ENCODE results near the gene PINK1. TPM values are rescaled to one million over a fixed set of nuclear protein-coding genes. Genes with fewer than 3 reads are reported as not detected.

Gene PINK1
- 14.0 and 16.5 TPM in 2 replicates for total RNA-seq
- long read RNA-seq, partial matches to known transcripts: 5 of 14 reads
- long read RNA-seq, other reads (novel, unspliced or antisense): 9 of 14 reads

- no peaks in the 10 kb centered on the region for H3K36me3 Mint-ChIP-seq (ENCODE audit: low read depth)
- peaks cover 4% of the 10 kb centered on the region for H3K27me3 Mint-ChIP-seq (ENCODE audit: low read depth)
- peaks cover 19% of the 10 kb centered on the region for H3K4me1 Mint-ChIP-seq
- H3K4me3 Mint-ChIP-seq: peak within 1 kb of the TSS; percentile 91
- H3K9me3 Mint-ChIP-seq: peaks cover 5% of the 10 kb centered on the region
- peak; percentile 99 for TF ChIP-seq CTCF (conservative IDR thresholded peaks at IDR 0.05)
- peak; percentile 92 for DNase-seq (ENCODE audit: low read depth, low spot score)
- peak within 1 kb of the TSS; percentile 71 for H3K27ac Mint-ChIP-seq (ENCODE audit: unreplicated experiment)
These were observed at the start of gene PINK1 for GRCh38 chr1:20633190-20634064. TSS of gene PINK1 (plus strand) at chr1:20633458. CDS start at chr1:20633549, 91 bp downstream.

- no peaks in the 10 kb centered on the region for H3K36me3 Mint-ChIP-seq (ENCODE audit: low read depth)
- TF ChIP-seq CTCF (conservative IDR thresholded peaks at IDR 0.05): no peak
- no peak for DNase-seq (ENCODE audit: low read depth, low spot score)
- no peak overlapping the region for H3K4me3 Mint-ChIP-seq
- peaks cover 50% of the 10 kb centered on the region for H3K27me3 Mint-ChIP-seq (ENCODE audit: low read depth)
- no peak overlapping the region for H3K27ac Mint-ChIP-seq (ENCODE audit: unreplicated experiment)
- no peaks in the 10 kb centered on the region for H3K9me3 Mint-ChIP-seq
- H3K4me1 Mint-ChIP-seq: no peaks in the 10 kb centered on the region
These were observed 48.4 kb upstream of the PINK1 start for GRCh38 chr1:20584890-20585289.

- no peak for DNase-seq (ENCODE audit: low read depth, low spot score)
- Mint-ChIP-seq H3K36me3 (ENCODE audit: low read depth) (no peaks in the 10 kb centered on the region), H3K4me1 (no peaks in the 10 kb centered on the region), H3K4me3 (no peak overlapping the region), H3K27me3 (ENCODE audit: low read depth) (peaks cover 66% of the 10 kb centered on the region), H3K27ac (ENCODE audit: unreplicated experiment) (no peak overlapping the region), H3K9me3 (no peaks in the 10 kb centered on the region)
- no peak for TF ChIP-seq CTCF (conservative IDR thresholded peaks at IDR 0.05)
These were observed 46.2 kb upstream of the PINK1 start for GRCh38 chr1:20586953-20587660.

GRCh38 chr1:20587661-20588053, 45.6 kb upstream of the PINK1 start:
- no peak for TF ChIP-seq CTCF (conservative IDR thresholded peaks at IDR 0.05)
- no peaks in the 10 kb centered on the region for H3K36me3 Mint-ChIP-seq (ENCODE audit: low read depth)

GRCh38 chr1:20588634-20589225, 44.5 kb upstream of the PINK1 start, which contains the start of gene CDA:
TSS of gene CDA (plus strand) at chr1:20589097. CDS start at chr1:20589130, 33 bp downstream.
- no peaks in the 10 kb centered on the region for H3K9me3 Mint-ChIP-seq
- no peaks in the 10 kb centered on the region for H3K36me3 Mint-ChIP-seq (ENCODE audit: low read depth)
- H3K27ac Mint-ChIP-seq (ENCODE audit: unreplicated experiment): no peak within 1 kb of the TSS
- no peak within 1 kb of the TSS for H3K4me3 Mint-ChIP-seq
- no peak for DNase-seq (ENCODE audit: low read depth, low spot score)
- no peaks in the 10 kb centered on the region for H3K4me1 Mint-ChIP-seq
- no peak for TF ChIP-seq CTCF (conservative IDR thresholded peaks at IDR 0.05)
- peaks cover 73% of the 10 kb centered on the region for H3K27me3 Mint-ChIP-seq (ENCODE audit: low read depth)

More at GRCh38 chr1:20587661-20588053, 45.6 kb upstream of the PINK1 start:
- peaks cover 71% of the 10 kb centered on the region for H3K27me3 Mint-ChIP-seq (ENCODE audit: low read depth)
- no peak overlapping the region for H3K27ac Mint-ChIP-seq (ENCODE audit: unreplicated experiment)
- no peak for DNase-seq (ENCODE audit: low read depth, low spot score)
- no peaks in the 10 kb centered on the region for H3K9me3 Mint-ChIP-seq
- no peaks in the 10 kb centered on the region for H3K4me1 Mint-ChIP-seq
- H3K4me3 Mint-ChIP-seq: no peak overlapping the region
